Activated T-cell treated with anti-CD3 and anti-CD28 coated beads, Interleukin-2, amount 50 U/mL, for 4 hours (primary cell): ENCODE measurements around the gene DENND5A. TPM values are rescaled to one million over a fixed set of nuclear protein-coding genes. Genes with fewer than 3 reads are reported as not detected.
"Not testable (repeated sequence)": the region's sequence is repeated elsewhere in the genome, so short reads cannot be mapped to it uniquely, and the experiment has no call there.

Source experiments
- ATAC-seq, 2 donors: fragments of 200-7000 bp; cut with Tn5 transposase; one replicate each; pipeline ENCODE4 v1.10.0; 2021
- DNase-seq: peaks from one replicate; pipeline ENCODE4 v3.0.0-alpha.2; 2020
- H3K27me3 Mint-ChIP-seq: one replicate; pipeline ENCODE4 v1.8.0; 2021; ENCODE audit warnings: low read depth, mixed read lengths
- H3K36me3 Mint-ChIP-seq: one replicate; pipeline ENCODE4 v1.8.0; 2022; ENCODE audit warnings: mixed read lengths; ENCODE audit not compliant: insufficient read depth
- H3K4me1 Mint-ChIP-seq: one replicate; pipeline ENCODE4 v1.8.0; 2021; ENCODE audit warnings: low read depth, mixed read lengths
- H3K4me3 Mint-ChIP-seq: one replicate; pipeline ENCODE4 v1.8.0; 2021; ENCODE audit warnings: mild to moderate bottlenecking, moderate library complexity, mixed read lengths
- H3K9me3 Mint-ChIP-seq: one replicate; pipeline ENCODE4 v1.8.0; 2021; ENCODE audit warnings: mixed read lengths
- total RNA-seq, 3 donors: library from RNA; stranded (reverse); gene quantifications; one replicate each; pipeline ENCODE4 v1.2.1, GENCODE V29; 2021

DENND5A gene
- total RNA-seq, 3 donors from 2014 or later: 32.5 to 62.9 (median 44.2) TPM

- no peaks in the 10 kb centered on the region for H3K27me3 Mint-ChIP-seq
- H3K4me3 Mint-ChIP-seq: no peak overlapping the region
- no peaks in the 10 kb centered on the region for H3K9me3 Mint-ChIP-seq
- no peak for DNase-seq
- H3K4me1 Mint-ChIP-seq: no peaks in the 10 kb centered on the region
- peaks cover 24% of the 10 kb centered on the region for H3K36me3 Mint-ChIP-seq
- no peak for ATAC-seq
Observed at GRCh38 chr11:9184516-9184915, 80.6 kb downstream of the DENND5A start.

DNA sequence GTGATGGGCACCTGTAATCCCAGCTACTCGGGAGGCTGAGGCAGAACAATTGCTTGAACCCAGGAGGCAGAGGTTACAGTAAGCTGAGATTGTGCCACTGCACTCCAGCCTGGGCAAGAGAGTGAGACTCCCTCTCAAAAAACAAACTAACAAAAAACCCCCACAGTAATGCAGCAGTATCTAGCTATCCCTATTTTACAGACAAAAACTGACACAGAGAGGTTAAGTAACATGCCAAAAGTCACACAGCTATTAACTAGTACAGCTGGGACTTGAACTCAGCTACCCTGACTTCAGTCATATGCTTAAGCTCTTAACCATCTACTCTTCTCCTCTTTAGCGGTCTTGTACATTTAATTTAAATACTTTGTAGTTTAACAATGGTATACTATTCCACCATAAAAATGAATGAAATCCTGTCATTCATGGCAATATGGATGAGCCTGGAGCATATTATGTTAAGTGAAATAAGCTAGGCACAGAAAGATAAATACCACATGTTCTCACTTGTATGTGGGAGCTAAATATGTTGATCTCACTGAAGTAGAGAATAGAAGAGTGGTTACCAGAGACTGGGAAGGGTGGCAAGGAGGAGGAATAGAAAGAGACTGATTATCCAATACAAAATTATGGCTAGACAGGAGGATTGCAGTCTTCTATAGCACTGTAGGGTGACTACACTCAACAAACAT, 82.8 kb downstream of the DENND5A start:
- Mint-ChIP-seq H3K36me3 (peaks cover 31% of the 10 kb centered on the region), H3K4me3 (no peak overlapping the region), H3K4me1 (no peaks in the 10 kb centered on the region), H3K27me3 (no peaks in the 10 kb centered on the region), H3K9me3 (no peaks in the 10 kb centered on the region)
- no peak for ATAC-seq
- DNase-seq: no peak

- no peaks in the 10 kb centered on the region for H3K9me3 Mint-ChIP-seq
- peaks cover 40% of the 10 kb centered on the region for H3K36me3 Mint-ChIP-seq
- no peak overlapping the region for H3K4me3 Mint-ChIP-seq
- ATAC-seq: no peak
- H3K27me3 Mint-ChIP-seq: no peaks in the 10 kb centered on the region
- DNase-seq: no peak
- no peaks in the 10 kb centered on the region for H3K4me1 Mint-ChIP-seq
Observed at GRCh38 chr11:9180784-9181183, 84.4 kb downstream of the DENND5A start.

DNA sequence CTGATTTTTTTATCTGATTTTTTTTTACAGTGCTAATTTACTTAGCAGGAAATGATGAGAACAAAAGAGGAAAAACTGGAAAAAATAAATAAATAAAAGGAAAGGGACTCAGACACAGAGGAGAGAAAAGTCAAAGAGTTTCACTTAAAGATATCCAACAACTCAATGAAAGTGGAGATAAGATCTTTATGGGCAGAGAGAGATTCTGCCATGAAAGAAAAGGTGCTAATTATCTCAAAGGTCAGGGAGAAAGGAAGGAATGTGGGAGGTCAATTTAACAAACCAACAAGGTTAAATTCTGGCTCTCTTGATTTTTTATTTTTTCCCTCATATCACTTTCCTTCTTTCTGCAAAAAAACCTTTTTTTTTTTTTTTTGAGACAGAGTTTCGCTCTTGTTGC, 86.0 kb downstream of the DENND5A start:
- ATAC-seq (no peak), DNase-seq (no peak)
- Mint-ChIP-seq H3K4me3 (no peak overlapping the region), H3K4me1 (no peaks in the 10 kb centered on the region), H3K36me3 (peaks cover 44% of the 10 kb centered on the region), H3K9me3 (no peaks in the 10 kb centered on the region), H3K27me3 (no peaks in the 10 kb centered on the region)

- Mint-ChIP-seq H3K36me3 (peaks cover 44% of the 10 kb centered on the region), H3K27me3 (no peaks in the 10 kb centered on the region), H3K4me1 (no peaks in the 10 kb centered on the region), H3K4me3 (no peak overlapping the region), H3K9me3 (no peaks in the 10 kb centered on the region)
- DNase-seq (no peak), ATAC-seq (no peak)
Observed at GRCh38 chr11:9178716-9179115, 86.4 kb downstream of the DENND5A start.

- Mint-ChIP-seq H3K4me3 (no peak overlapping the region), H3K4me1 (no peaks in the 10 kb centered on the region), H3K27me3 (no peaks in the 10 kb centered on the region), H3K36me3 (peaks cover 48% of the 10 kb centered on the region), H3K9me3 (no peaks in the 10 kb centered on the region)
- no peak for ATAC-seq
- DNase-seq: no peak
Observed at GRCh38 chr11:9177438-9178091, 87.6 kb downstream of the DENND5A start.

GRCh38 chr11:9176550-9176949, 88.6 kb downstream of the DENND5A start:
- Mint-ChIP-seq H3K27me3 (no peaks in the 10 kb centered on the region), H3K4me1 (no peaks in the 10 kb centered on the region), H3K9me3 (no peaks in the 10 kb centered on the region), H3K36me3 (peaks cover 52% of the 10 kb centered on the region), H3K4me3 (no peak overlapping the region)
- DNase-seq: no peak
- ATAC-seq: peak; percentile 88

DNA sequence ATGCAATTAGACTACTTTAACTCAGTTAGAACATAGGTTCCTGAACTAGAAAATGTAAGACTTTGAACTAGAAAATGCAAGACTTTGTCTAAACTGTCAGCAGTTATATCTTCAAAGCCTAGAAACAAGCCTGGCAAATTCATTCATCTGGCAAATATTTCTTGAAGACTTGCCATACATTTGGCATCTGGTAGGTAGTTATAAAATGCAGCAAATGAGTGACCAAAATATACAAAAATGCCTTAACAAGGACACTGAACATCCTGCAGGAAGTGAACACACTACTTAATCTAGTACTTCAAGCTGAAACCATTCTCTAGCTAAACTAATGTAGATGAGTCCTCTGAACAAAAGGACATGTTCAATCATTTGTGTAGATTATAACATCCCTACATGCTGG, 89.0 kb downstream of the DENND5A start:
- Mint-ChIP-seq H3K9me3 (no peaks in the 10 kb centered on the region), H3K36me3 (peaks cover 53% of the 10 kb centered on the region), H3K27me3 (no peaks in the 10 kb centered on the region), H3K4me1 (no peaks in the 10 kb centered on the region), H3K4me3 (no peak overlapping the region)
- ATAC-seq: no peak
- no peak for DNase-seq

DNA sequence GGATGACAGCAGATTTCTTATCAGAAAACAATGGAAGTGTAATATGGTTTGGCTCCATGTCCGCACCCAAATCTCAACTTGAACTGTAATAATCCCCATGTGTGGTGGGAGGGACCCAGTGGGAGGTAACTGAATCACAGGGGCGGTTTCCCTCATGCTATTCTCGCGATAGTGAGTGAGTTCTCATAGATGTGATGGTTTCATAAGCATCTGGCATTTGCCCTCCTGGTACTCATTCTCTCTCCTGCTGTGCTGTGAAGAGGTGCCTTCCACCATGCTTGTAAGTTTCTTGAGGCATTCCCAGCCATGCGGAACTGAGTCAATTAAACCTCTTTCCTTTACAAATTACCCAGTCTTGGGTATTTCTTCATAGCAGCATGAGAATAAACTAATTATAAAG, 92.8 kb downstream of the DENND5A start:
- H3K27me3 Mint-ChIP-seq: no peaks in the 10 kb centered on the region
- peaks cover 5% of the 10 kb centered on the region for H3K4me1 Mint-ChIP-seq
- H3K4me3 Mint-ChIP-seq: no peak overlapping the region
- ATAC-seq: no peak
- DNase-seq: no peak
- H3K9me3 Mint-ChIP-seq: no peaks in the 10 kb centered on the region
- H3K36me3 Mint-ChIP-seq: peaks cover 50% of the 10 kb centered on the region

GRCh38 chr11:9170450-9170849, 94.7 kb downstream of the DENND5A start:
- Mint-ChIP-seq H3K4me1 (peaks cover 5% of the 10 kb centered on the region), H3K9me3 (no peaks in the 10 kb centered on the region), H3K4me3 (no peak overlapping the region), H3K27me3 (no peaks in the 10 kb centered on the region), H3K36me3 (peaks cover 43% of the 10 kb centered on the region)
- ATAC-seq (no peak), DNase-seq (no peak)

DNA sequence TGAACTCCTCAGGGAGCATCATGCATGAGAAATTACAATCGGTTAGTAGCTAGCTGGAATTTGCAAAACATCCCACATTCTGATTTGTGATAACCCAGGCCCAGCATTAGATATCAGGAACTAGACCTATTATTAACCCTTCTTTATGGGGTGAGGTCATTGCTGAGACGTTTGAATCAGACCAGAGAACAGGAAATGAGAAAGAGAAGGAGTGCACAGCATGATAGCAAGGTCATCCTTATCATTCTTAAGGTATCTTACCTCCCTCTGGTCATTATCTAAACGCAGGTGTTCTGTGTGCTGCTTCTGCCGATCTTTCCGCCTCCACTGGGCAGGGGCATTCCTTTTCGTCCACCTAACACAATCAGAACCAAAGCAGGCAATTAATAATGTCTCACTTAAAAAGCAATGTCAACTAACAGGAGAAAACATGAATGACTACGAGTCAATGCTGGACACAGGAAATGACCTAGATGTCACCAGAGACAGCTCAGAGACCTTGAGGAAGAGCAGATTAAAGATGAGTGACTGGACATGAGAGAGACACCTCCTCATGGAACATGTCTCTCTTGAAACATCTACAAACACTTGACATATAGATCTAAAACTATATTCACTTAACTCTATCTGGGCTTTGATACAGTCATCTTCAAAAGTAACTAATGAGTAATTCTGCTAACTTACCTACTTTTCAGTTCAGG, 95.4 kb downstream of the DENND5A start:
- Mint-ChIP-seq H3K27me3 (no peaks in the 10 kb centered on the region), H3K36me3 (peaks cover 39% of the 10 kb centered on the region), H3K4me3 (no peak overlapping the region), H3K9me3 (no peaks in the 10 kb centered on the region), H3K4me1 (peaks cover 5% of the 10 kb centered on the region)
- ATAC-seq: no peak
- no peak for DNase-seq

- Mint-ChIP-seq H3K36me3 (peaks cover 21% of the 10 kb centered on the region), H3K4me1 (peaks cover 26% of the 10 kb centered on the region)
- not testable (repeated sequence) for H3K9me3 Mint-ChIP-seq, DNase-seq, H3K27me3 Mint-ChIP-seq, ATAC-seq, H3K4me3 Mint-ChIP-seq
Observed at GRCh38 chr11:9161991-9162390, 103.2 kb downstream of the DENND5A start.

DNA sequence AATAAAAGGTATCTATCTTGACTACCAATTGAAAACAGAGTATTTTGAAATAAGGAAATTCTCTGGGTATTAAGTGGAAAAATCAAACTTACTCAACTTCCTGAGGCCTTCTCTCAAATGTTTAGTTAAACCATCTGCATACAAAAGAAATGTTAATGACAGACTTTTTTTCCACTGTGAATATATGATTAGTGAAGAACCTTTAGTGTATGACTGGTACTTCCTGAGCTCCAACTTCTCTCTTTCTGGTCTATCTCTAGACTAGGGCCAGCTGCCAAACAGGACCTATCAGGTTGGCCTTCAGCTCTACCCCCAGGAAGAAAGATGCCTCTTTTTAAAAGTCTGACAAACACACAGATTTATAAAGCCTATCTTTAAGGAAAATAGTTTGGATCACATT, 105.0 kb downstream of the DENND5A start:
- Mint-ChIP-seq H3K9me3 (no peaks in the 10 kb centered on the region), H3K4me1 (peaks cover 26% of the 10 kb centered on the region), H3K36me3 (peaks cover 21% of the 10 kb centered on the region), H3K4me3 (no peak overlapping the region), H3K27me3 (no peaks in the 10 kb centered on the region)
- DNase-seq (no peak), ATAC-seq (no peak)

DNA sequence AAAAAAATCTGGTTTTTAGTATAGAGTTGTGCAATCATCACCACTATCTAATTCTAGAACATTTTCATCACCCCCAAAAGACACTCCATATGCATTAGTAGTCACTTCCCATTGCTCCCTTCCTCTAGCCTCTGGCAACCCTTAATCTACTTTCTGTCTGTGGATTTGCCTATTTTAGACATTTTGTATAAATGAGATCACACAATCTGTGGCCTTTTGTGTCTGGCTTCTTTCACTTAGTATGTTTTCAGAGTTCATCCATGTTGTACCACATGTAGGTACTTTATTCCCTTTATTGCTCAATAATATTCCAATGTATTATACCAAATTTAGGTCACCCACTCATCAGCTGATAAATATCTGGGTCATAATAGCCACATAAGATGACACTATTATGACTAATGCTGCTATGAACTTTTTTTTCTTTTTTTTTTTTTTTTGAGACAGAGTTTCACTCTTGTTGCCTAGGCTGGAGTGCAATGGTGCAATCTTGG, 106.2 kb downstream of the DENND5A start:
- no peaks in the 10 kb centered on the region for H3K27me3 Mint-ChIP-seq
- ATAC-seq (peak; percentile 53 to 58), DNase-seq (no peak)
- no peak overlapping the region for H3K4me3 Mint-ChIP-seq
- H3K36me3 Mint-ChIP-seq: peaks cover 23% of the 10 kb centered on the region
- no peaks in the 10 kb centered on the region for H3K9me3 Mint-ChIP-seq
- H3K4me1 Mint-ChIP-seq: peaks cover 26% of the 10 kb centered on the region

GRCh38 chr11:9155930-9156329, 109.2 kb downstream of the DENND5A start:
- DNase-seq: no peak
- H3K4me3 Mint-ChIP-seq: no peak overlapping the region
- H3K9me3 Mint-ChIP-seq: no peaks in the 10 kb centered on the region
- peaks cover 24% of the 10 kb centered on the region for H3K36me3 Mint-ChIP-seq
- no peak for ATAC-seq
- H3K4me1 Mint-ChIP-seq: peaks cover 25% of the 10 kb centered on the region
- H3K27me3 Mint-ChIP-seq: no peaks in the 10 kb centered on the region
